ENCODE data around the gene POTEG.
"Not testable (repeated sequence)": the region's sequence is repeated elsewhere in the genome, so short reads cannot be mapped to it uniquely, and the experiment has no call there.

Gene POTEG

GRCh38 chr14:19372813-19373500 is 61.2 kb downstream of the POTEG start:
- not testable (repeated sequence) for DNase-seq

- DNase-seq: not testable (repeated sequence)
These were observed 62.4 kb downstream of the POTEG start for GRCh38 chr14:19371767-19372166.

GRCh38 chr14:19362803-19363202 is 71.3 kb downstream of the POTEG start:
- not testable (repeated sequence) for DNase-seq

GRCh38 chr14:19362323-19362722 is 71.8 kb downstream of the POTEG start:
- not testable (repeated sequence) for DNase-seq

- not testable (repeated sequence) for DNase-seq
These were observed 72.4 kb downstream of the POTEG start for GRCh38 chr14:19361636-19362253.

- not testable (repeated sequence) for DNase-seq
These were observed 73.1 kb downstream of the POTEG start for GRCh38 chr14:19360937-19361635.

Data from activated CD4-positive, alpha-beta T cell treated with anti-CD3 and anti-CD28 coated beads for 48 hours (primary cell).